ENCODE measurements around the gene STRN4.

The STRN4 gene

DNA sequence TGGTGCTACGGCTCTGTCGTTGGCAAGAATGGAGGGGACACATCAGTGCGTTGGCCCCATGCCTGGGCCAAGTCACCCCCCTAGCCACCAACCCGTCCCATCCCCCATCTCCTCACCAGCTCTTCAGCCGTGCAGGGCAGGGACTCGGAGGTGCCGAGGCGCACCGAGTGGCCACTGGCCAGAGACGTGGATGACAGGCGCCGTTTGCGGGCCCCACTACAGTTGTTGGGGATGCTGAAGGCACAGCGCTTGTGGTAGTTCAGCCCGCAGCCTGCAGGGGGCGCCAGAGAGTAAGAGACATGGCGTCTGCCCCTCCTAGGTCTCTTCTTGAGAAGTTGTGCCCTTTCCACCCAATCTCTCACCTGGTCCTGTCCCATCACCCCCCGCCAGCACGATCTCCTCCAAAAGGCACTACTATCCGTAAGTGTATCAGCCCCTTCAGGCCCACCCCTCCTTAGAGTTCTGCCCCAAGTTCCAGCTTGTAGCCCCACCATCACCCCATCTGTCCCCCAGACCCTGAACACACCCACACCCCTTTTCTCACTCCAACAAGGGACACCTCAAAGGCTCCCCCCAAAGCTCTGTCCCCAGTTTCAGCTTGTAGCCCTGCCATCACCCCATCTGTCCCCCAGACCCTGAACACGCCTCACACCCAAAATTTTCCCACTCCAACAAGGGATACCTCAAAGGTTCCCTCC is 41.7 kb downstream of the STRN4 start:
- peak; percentile 11 for DNase-seq

DNA sequence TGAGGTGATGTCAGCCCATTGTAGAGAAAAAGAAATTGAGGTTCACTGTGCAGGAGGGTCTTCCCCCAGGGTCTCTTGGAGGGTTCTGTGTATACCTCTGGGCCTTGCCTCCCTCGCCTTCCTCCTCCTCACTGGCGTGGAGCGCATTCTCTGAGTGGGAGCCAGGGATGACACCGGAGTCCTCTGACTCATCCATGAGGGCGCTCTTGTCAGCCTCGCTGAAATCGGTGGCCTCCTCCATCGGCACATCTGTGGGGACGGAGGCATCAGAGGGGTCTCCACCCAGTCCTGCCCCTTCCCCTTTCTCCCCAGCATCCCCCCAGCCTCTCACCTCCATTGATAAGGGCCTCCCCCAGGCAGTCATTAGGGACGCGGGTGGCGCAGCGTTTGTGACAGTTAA is 45.5 kb downstream of the STRN4 start:
- no peak for DNase-seq

DNA sequence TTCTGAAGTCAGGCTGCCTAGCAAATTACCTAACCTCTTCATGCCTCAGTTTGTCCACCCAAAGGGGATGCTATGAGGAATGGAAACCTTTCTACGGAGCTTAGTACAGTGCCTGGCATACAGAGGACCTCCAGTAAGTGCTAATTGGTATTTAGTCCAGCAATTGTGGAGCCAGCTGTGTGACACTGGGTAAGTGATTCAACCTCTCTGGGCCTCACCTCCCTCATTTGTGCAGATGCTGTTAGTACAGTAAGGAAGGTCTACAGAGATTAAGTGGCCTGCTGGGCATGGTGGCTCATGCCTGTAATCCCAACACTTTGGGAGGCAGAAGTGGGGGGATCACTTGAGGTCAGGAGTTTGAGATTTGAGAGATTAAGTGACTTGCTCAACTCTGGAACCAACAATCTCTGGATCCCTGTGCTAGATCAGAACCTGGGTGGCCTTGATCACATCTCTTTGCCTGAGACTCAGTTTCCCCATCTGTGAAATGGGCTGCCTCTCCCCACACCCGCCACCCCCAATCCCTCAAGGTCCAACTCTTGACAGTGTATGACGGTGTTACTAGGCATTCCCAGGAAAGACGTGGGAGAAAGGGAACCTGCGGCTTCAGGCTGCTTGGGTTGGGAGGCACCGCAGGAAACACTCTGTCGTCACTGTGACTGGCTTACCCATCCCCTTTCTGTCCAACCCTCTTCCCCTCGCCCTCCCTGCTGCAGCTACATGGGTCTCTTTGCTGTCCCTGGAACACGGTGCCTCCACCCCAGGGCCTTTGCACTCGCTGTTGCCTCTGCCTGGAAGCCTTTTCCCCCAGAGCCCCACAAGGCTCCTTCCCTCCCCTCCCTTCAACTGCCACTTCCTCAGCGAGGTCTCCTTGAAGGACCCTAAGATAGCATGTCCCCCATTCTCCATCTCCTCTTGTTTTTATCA is 47.6 kb downstream of the STRN4 start:
- no peak for DNase-seq

DNA sequence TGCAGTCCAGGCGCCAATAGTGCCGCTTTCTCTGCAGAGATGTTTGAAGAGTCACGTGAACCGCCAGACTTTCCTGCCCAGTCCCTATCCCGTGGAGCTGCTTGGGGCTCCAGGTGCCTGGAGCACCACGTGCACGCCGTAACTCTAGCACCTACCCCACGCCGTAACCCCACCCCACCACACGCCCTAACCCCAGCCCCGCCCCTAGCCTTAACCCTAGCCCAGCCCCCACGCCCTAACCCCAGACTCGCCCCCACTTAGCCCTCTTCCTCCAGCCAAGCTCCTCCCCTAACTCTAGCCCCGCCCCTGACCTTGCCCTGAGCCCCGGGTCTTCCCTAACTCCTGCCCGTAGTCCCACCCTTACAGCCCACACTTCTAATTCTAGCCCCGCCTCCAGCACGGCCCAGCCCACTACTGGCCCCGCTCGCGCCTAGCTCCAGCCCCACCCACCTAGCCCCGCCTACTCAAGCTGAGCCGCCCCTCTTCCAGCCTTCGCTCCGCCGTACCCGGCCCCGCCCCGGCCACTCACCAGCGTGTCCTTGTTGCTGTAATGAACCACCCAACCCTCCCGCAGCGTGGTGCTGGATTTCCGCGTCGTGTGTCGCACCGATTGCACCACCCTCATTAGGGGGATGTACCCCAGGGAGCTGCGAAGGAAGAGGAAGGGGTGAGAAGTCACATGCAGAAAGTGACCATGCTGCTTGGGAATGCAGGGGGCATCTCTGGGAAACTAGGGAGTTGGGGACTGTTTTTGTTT is 48.9 kb downstream of the STRN4 start:
- DNase-seq, result no peak

DNA sequence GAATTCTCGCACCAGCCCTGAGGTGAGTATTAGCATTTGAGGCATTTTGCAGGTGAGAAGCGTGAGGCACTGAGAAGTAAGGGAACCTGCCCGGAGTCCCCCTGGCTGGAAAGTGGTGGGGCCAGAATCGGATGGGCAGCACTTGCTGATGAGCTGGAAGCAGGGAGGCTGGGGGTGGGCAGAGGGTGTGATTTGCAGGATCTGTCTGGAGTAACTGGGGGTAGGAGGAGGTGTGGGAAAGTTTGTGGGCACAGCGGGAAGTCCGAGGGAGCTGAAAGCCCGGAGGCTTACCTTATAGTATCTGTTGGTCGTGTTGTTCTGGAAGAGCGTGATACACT is 49.4 kb downstream of the STRN4 start:
- no peak for DNase-seq

DNA sequence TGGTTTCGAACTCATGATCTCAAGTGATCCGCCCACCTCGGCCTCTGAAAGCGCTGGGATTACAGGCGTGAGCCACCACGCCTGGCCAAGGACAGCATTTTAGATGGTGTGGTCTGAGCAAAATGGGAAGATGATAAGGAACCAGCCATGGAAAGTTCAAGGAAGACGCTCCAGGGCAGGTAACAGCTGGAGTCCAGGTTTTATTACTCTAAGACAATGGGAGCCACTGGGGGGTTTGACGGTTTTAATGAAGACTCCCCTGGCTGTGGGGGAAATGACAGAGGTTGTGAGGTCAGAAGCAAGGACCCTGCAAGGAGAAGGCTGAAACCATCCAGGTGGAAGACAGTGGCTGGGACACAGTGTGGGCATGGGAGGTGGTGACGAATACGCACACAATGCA is 50.2 kb downstream of the STRN4 start:
- no peak for DNase-seq

DNA sequence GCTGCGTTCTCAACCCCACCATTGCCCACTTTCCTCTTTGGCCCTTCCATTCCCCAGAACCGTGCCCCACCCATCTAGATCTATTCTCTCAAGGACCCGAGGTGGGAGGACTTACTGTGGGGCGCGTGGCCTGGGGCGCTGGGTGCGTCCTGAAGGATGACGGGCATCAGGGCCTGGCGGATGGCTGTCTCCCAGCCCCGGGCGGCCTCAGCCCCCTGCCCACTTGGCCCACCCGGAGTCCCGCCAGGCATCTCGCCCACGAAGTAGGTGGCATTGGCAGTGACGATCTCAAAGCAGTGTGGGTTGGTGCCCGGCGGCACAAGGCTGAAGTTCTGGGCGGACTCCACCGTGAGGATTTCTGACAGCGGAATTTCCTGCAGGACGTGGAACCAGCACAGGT is 52.5 kb downstream of the STRN4 start:
- no peak for DNase-seq

DNA sequence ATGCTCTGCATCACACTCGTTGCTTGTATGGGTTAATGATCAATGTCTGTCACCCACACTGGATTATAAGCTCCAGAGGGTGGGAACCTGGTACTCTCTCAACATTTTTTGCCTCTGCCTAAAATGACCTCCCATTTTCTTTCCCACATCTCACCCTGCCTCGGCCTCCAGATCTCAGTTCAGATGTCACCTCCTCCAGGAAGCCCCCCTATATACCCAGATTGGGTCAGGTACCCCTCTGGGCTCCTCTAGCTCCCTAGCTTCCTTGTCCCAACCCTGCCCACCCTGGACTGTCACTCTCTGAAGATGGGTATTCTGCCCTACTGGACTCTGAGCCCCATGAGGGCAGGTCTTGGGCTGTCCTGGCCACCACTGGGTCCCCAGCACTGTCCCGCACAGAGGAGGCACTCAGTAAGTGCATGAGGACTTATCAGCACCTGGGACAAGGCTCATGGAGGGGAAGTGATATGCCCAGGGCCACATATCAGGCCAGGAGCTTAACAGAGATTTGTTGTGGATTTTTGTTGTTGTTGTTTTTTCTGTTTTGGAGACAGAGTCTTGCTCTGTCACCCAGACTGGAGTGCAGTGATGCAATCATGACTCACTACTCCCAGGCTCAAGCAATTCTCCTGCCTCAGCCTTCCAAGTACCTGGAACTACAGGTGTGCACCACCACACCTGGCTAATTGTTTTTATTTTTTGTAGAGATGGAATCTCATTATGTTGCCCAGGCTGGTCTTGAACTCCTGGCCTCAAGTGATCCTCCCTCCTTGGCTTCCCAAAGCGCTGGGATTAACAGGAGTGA is 53.1 kb downstream of the STRN4 start:
- no peak for DNase-seq

DNA sequence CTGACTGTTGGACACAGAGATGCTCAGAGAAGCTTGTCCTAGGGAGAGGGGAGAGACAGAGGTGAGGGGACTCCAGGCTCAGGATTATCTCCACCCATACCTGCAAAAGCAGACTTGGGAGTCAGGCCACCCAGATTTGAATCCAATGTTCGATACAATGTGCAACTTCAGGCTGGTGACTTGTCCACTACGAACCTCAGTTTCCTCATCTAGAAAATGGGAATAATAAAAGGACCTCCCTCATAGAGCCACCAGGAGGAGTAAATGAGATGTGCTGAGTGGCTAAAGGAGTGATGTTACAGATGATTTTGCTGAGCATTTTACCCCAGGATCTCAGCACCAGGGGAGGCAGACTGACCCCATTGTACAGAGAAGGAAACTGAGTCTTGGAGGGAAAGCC is 54.3 kb downstream of the STRN4 start:
- no peak for DNase-seq

DNA sequence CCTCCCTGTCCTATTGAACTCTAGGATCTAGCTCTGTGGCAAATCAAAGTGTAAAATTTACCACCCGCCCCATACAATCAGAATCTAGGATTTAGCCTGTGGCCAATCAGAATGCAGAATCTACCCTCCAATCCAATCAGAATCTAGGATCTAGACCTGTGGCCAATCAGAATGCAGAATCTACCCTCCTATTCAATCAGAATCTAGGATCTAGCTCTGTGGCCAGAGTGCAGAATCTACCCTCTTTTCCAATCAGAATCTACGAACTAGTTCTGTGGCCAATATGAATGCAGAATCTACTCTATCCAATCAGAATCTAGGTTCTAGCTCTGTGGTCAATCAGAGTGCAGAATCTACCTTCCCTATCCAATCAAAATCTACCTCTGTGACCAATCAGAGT is 55.1 kb downstream of the STRN4 start:
- DNase-seq, result no peak

DNA sequence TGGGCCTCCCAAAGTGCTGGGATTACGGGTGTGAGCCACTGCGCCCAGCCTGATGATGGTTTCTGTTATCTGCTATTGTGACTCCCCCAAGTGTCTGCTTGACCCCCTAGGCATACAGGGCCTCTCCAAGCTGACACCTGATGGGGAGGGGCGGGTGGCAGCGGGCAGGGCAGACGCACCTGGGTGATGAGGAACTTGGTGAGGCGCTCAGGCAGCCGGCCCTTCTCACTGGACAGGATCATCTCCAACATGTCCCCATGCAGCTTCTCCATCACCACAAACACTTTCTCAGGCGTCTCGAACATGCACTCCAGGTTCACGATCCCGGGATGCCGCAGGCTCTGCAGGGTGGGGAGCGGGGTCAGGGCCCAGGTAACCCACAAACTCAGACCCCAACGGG is 56.9 kb downstream of the STRN4 start:
- DNase-seq, result no peak

DNA sequence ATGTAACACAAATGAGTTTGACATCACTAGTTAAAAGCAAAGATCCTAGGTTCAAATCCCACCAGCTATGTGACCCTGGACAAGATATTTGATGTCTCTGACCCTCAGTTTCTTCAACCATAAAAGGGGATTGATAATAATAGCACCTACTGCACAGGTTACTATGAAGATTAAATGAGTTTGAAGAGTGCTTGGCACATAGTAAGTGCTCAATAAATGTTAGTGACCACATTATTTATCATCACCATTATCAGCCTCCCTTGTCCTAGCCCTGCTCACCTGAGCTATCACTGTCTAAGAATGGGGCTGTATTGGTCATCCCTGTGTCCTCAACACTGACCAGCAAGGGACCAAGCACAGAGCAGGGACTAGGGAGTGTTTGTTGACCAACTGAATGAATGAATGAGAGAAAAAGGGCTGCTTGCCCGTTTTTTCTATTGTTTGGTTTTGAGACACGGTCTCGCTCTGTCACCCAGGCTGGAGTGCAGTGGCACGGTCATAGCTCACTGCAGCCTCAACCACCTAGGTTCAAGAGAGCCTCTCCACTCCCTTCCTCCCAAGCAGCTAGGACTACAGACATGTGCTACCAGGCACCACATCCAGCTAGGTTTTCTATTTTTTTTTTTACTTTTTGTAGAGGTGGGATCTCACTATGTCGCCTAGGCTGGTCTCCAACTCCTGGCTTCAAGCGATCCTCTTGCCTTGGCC is 58.7 kb downstream of the STRN4 start:
- no peak for DNase-seq

DNA sequence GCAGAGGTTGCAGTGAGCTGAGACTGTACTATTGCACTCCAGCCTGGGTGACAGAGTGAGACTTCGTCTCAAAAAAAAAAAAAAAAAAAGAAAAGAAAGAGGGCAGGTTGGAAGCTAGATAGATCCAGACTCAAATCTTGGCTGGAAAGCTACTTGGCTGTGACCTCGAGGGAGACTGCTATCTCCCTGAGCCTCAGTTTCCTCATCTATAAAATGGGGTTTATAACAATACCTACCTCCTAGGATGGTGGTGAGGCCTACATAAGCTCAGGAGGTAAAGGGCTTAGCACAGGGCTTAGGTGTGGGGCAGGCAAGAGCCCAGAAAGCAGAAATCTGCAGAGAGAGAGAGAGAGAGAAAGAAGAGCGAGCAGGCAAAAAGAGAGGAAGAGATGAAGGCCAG is 61.1 kb downstream of the STRN4 start:
- no peak for DNase-seq

DNA sequence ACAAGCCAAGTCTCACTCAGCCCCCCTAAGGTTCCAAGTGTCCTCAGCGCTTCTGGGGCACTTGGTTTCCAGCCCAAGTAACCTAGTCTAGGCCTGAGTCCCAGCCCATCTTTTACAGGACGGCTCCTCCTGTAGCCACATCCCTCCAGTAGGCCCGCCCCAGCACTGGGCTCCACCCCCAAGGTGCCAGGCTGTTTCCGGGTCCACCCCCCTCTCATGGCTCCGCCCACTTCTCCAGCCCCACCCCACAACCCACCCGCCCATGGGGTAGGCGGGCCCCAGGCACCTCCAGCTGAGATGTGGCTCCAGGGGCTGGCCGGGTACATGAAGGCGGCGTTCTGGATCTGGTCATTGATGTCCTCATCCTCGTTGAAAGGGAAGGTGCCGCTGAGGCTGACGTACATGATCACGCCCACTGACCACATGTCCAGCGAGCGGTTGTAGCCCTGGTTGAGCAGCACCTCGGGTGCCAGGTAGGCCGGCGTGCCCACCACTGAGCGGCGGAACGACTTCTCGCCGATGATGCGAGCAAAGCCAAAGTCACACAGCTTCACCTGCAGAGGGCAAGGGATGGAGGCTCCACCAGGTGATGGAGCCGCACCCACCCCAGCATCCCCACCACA is 68.0 kb downstream of the STRN4 start:
- DNase-seq, result no peak

DNA sequence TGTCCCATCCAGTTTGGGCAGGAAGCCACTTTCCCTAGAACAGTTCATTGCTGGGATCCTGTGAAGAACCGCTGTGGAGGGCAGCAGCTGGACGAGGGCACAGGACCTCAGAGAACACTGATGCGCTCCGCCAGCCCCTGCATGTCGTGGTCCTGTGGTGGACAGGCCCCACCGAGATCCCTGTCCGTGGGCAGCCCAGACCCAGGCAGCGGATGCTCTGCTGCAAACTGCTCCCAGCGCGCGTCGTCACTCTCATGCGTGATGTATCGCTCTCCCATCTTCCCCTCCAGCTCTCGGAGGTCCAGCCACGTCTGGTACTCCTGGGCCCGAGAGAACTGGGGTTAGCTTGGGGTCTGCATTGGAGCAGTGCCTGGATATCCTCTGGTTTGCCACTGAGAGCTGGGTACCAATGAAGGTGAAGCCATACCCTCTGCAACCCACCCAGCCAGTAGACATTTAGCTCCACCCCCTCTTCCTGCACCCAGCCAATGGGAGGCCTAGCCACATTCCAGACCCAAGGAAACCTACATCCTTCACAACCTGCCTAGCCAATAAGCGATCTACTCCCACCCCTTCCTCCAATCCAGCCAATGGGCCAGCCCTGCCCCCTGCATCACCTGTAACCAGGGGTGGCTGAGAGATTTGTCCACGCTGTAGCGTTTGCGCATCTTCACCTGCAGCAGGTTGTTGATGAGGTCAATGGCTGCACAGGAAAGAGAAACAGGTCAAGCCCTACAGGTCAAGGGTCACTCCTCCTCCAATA is 71.7 kb downstream of the STRN4 start:
- no peak for DNase-seq

DNA sequence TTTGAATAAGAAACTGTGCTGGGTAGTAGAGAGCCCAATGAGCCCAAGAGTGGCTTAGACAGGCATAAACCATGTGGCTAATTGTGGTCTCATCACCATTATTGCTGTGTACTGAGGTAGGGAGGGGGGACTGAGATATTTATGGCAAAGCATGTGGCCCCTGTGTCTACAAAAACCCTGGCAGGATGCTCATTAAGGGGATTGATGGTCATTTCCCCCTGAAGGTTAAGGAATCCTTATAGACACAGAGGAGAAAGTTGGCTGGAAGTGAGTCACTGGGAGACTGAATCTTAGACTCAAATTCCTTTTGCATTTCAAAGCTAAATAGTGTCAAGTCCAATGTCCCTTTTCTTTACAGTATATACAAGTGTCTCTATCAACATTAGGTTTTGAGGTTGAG is 75.4 kb downstream of the STRN4 start:
- no peak for DNase-seq
